PFSK-1 (cell line): Measurements from ENCODE around the gene HYI.

ENCODE experiments used
- FOXP2 ChIP-seq: optimal IDR thresholded peaks from 2 replicates; pipeline ENCODE3; 2011; ENCODE audit warnings: borderline replicate concordance, control low read depth, inconsistent platforms; ENCODE audit not compliant: insufficient read depth; ENCODE audit errors: extremely low read length, extremely low read depth
- POLR2AphosphoS5 ChIP-seq: IDR thresholded peaks from 2 replicates; pipeline ENCODE4 v1.6.1; 2012; ENCODE audit warnings: low read depth, mild to moderate bottlenecking, control low read depth, low read length, moderate library complexity
- SIN3A ChIP-seq: IDR thresholded peaks from 2 replicates; pipeline ENCODE4 v1.6.1; 2012; ENCODE audit warnings: mild to moderate bottlenecking, low read length, moderate library complexity, borderline replicate concordance; ENCODE audit not compliant: insufficient read depth

- no peak for TF ChIP-seq SIN3A
- TF ChIP-seq FOXP2 = no peak
- no peak for TF ChIP-seq POLR2AphosphoS5
Measured at GRCh38 chr1:43481491-43481890, 27.8 kb upstream of the HYI start.
